MM.1S (cell line): ENCODE data around the gene XCL2.
"Not testable (repeated sequence)": the region's sequence is repeated elsewhere in the genome, so short reads cannot be mapped to it uniquely, and the experiment has no call there.

Experiments
- CTCF ChIP-seq: fragments of 300-600 bp; sonication (generic); IDR thresholded peaks from 2 replicates; pipeline ENCODE4 v1.5.1; 2016; ENCODE audit warnings: antibody characterized with exemption, low read length, mixed read lengths
- EZH2 ChIP-seq: fragments of 300-600 bp; sonication (generic); optimal IDR thresholded peaks from 2 replicates; pipeline ENCODE3; 2017; ENCODE audit warnings: low read depth, mild to moderate bottlenecking, antibody characterized with exemption, low read length, mixed read lengths

- not testable (repeated sequence) for TF ChIP-seq CTCF, EZH2
Observed at GRCh38 chr1:168580290-168580689, 36.5 kb upstream of the XCL2 start.
